Muscle layer of duodenum (tissue), 2 donors: ENCODE measurements around the gene CHD6.

Experiments
- H3K27ac ChIP-seq: one replicate; pipeline ENCODE4 v1.7.0; 2013; ENCODE audit warnings: mild to moderate bottlenecking, low read length
- H3K27me3 ChIP-seq: one replicate; pipeline ENCODE4 v1.7.0; 2013; ENCODE audit warnings: low read depth, mild to moderate bottlenecking, control low read depth, low read length
- H3K36me3 ChIP-seq, 2 donors: one replicate each; pipeline ENCODE4 v1.7.0; 2013; ENCODE audit warnings: low read length in 2 of 2, control low read depth in 1 of 2, mild to moderate bottlenecking in 1 of 2; ENCODE audit not compliant: insufficient read depth in 2 of 2, control insufficient read depth in 1 of 2
- H3K4me1 ChIP-seq, 2 donors: one replicate each; pipeline ENCODE4 v1.7.0; 2013; ENCODE audit warnings: low read length in 2 of 2, mild to moderate bottlenecking in 2 of 2, control low read depth in 1 of 2, moderate library complexity in 1 of 2; ENCODE audit not compliant: insufficient read depth in 2 of 2, control insufficient read depth in 1 of 2
- H3K4me3 ChIP-seq, 2 donors: one replicate each; pipeline ENCODE4 v1.7.0; 2013; ENCODE audit warnings: low read length in 2 of 2, low read depth in 1 of 2, mild to moderate bottlenecking in 1 of 2
- H3K9me3 ChIP-seq, 2 donors: one replicate each; pipeline ENCODE4 v1.7.0; 2013; ENCODE audit warnings: low read length in 2 of 2, control low read depth in 1 of 2, mild to moderate bottlenecking in 1 of 2; ENCODE audit not compliant: control insufficient read depth in 1 of 2
- donor health status: healthy.

Gene CHD6

DNA sequence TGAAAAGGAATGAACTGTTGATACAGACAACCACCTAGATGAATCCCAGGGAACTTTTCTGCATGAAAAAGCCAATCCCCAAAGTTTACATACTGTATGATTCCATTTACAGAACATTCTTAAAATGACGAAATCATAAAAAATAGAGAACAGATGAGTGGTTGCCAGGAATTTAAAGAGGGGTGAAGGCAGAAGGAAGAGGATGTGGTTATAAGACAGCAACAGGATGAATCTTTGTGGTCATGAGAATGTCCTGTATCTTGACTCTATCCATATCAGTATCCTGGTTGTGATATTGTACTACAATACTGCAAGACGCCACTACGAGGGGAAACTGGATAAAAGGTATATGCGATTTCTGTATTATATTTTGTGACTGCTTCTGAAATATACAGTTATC lies 181.5 kb downstream of the CHD6 start:
- H3K36me3 ChIP-seq, result peaks cover 41 to 61% of the 10 kb centered on the region in 2 donors
- H3K27me3 ChIP-seq, result no peaks in the 10 kb centered on the region
- H3K9me3 ChIP-seq, result no peaks in the 10 kb centered on the region
- H3K4me3 ChIP-seq, result no peak overlapping the region
- no peak overlapping the region for H3K27ac ChIP-seq
- no peaks in the 10 kb centered on the region for H3K4me1 ChIP-seq

DNA sequence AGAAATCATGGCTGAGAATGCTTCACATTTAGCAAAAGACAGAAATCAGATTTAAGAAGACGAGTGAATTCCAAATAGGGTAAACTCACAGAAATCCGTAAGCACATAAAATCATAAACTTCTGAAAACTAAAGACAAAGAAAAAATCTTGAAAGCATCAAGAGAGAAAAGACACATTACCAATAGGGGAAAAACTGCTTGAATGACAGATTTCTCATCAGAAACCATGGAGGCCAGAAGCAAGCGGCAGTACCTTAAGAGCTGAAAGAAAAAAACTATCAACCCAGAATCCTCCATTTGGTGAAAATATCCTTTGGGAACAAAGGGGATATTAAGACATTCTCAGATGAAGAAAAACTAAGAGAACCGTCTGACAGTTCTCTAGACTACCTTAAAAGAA lies 185.0 kb downstream of the CHD6 start:
- no peaks in the 10 kb centered on the region for H3K4me1 ChIP-seq
- no peaks in the 10 kb centered on the region for H3K27me3 ChIP-seq
- H3K36me3 ChIP-seq, result peaks cover 23 to 39% of the 10 kb centered on the region in 2 donors
- H3K27ac ChIP-seq, result no peak overlapping the region
- H3K9me3 ChIP-seq, result no peaks in the 10 kb centered on the region
- H3K4me3 ChIP-seq, result no peak overlapping the region

GRCh38 chr20:41432746-41433145 lies 185.4 kb downstream of the CHD6 start:
- peaks cover 21 to 39% of the 10 kb centered on the region in 2 donors for H3K36me3 ChIP-seq
- no peaks in the 10 kb centered on the region for H3K27me3 ChIP-seq

DNA sequence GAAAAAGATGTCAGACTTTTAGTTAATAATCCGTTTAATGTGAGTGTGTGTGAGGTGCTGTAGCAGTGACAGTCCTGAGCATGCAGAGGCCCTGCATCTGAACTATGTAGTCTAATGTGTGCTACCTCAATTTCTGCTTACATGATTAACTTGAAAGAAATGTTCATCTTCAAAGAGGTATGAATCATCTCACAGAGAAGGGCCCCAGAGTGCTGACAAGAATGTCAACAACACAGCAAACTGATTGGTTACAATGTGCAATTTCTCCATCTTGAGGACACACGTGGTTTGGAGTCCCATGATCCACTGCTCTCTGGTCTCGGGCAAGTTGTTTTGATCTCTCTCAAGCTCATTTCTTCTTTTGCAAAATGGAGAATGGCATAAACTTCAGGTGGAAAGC lies 189.9 kb downstream of the CHD6 start:
- no peaks in the 10 kb centered on the region for H3K27me3 ChIP-seq
- no peak overlapping the region for H3K4me3 ChIP-seq
- no peaks in the 10 kb centered on the region for H3K9me3 ChIP-seq
- peaks cover 0 to 17% of the 10 kb centered on the region in 2 donors for H3K4me1 ChIP-seq
- H3K27ac ChIP-seq, result no peak overlapping the region
- H3K36me3 ChIP-seq, result peaks cover 17 to 23% of the 10 kb centered on the region in 2 donors

More at GRCh38 chr20:41432746-41433145, 185.4 kb downstream of the CHD6 start:
- Histone ChIP-seq H3K4me3 (no peak overlapping the region), H3K9me3 (no peaks in the 10 kb centered on the region), H3K4me1 (no peaks in the 10 kb centered on the region), H3K27ac (no peak overlapping the region)

- peaks cover 22 to 26% of the 10 kb centered on the region in 2 donors for H3K36me3 ChIP-seq
- no peak overlapping the region for H3K27ac ChIP-seq
- no peaks in the 10 kb centered on the region for H3K27me3 ChIP-seq
- H3K4me1 ChIP-seq, result peaks cover 0 to 17% of the 10 kb centered on the region in 2 donors
- no peaks in the 10 kb centered on the region for H3K9me3 ChIP-seq
- no peak overlapping the region for H3K4me3 ChIP-seq
Observed at GRCh38 chr20:41427833-41428232, 190.3 kb downstream of the CHD6 start.

- peaks cover 28 to 32% of the 10 kb centered on the region in 2 donors for H3K36me3 ChIP-seq
- H3K4me1 ChIP-seq, result peaks cover 0 to 17% of the 10 kb centered on the region in 2 donors
- no peaks in the 10 kb centered on the region for H3K9me3 ChIP-seq
- no peak overlapping the region for H3K27ac ChIP-seq
- H3K4me3 ChIP-seq, result no peak overlapping the region
- H3K27me3 ChIP-seq, result no peaks in the 10 kb centered on the region
Observed at GRCh38 chr20:41426976-41427375, 191.2 kb downstream of the CHD6 start.

GRCh38 chr20:41426086-41426830 lies 191.9 kb downstream of the CHD6 start:
- Histone ChIP-seq H3K27ac (no peak overlapping the region), H3K4me1 (peaks cover 0 to 17% of the 10 kb centered on the region in 2 donors), H3K27me3 (no peaks in the 10 kb centered on the region), H3K4me3 (no peak overlapping the region), H3K9me3 (no peaks in the 10 kb centered on the region), H3K36me3 (peaks cover 35 to 39% of the 10 kb centered on the region in 2 donors)

DNA sequence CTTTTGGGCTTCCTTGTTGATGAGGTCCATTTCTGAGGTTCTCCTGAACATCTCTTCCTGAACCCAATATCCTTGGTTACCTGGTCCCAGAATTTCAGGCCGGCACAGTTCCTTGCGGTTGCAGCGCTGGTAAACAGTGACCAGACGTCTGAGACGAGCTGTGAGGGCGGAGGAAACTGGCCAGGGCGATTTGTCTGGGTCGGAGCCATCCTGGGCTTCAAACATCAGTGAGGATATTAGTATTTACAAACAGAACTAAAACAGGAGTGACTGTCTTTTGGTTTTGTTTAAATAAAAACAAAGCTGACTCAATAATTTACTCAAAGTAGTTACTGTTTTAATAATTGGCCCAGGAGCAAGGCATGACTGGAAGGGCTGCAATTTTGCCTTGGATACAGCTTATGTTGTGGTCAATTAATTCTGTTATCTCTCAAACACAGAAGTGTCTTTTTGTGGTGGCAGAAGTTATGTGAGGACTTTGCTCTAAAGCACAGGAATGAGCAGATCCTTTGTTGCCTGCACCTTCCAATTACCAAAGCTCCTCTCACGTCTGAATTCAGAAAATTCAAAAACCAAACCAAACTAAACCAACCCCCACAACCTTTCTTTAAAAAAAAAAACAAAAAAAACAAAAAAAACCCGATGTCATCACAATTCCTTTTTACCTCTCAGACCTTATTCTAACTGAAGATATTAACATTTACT lies 192.8 kb downstream of the CHD6 start:
- H3K27ac ChIP-seq, result no peak overlapping the region
- H3K4me1 ChIP-seq, result peaks cover 0 to 17% of the 10 kb centered on the region in 2 donors
- H3K36me3 ChIP-seq, result peaks cover 41 to 48% of the 10 kb centered on the region in 2 donors
- no peaks in the 10 kb centered on the region for H3K27me3 ChIP-seq
- no peak overlapping the region for H3K4me3 ChIP-seq
- no peaks in the 10 kb centered on the region for H3K9me3 ChIP-seq

- Histone ChIP-seq H3K9me3 (no peaks in the 10 kb centered on the region), H3K4me3 (no peak overlapping the region), H3K36me3 (peaks cover 49 to 53% of the 10 kb centered on the region in 2 donors), H3K27me3 (no peaks in the 10 kb centered on the region), H3K27ac (no peak overlapping the region), H3K4me1 (peaks cover 0 to 17% of the 10 kb centered on the region in 2 donors)
Observed at GRCh38 chr20:41424546-41424945, 193.6 kb downstream of the CHD6 start.

DNA sequence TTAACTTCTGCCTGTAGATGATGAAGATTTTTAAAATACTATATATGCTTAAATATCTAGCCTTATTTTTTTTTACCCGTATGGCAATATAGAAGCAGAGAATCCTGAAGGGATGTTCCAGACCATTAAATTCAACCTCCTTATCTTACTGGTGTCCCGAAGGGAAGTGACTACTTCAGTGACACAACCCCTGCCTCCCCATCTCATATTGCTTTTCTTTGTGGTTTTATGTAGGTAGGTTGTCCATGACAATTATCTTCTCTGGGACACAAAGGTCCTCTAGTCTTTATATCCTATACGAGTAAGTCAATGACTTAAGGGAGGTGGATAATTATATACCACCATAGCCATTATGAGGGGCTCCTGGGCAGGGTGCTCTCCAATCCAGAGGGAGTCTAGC lies 194.2 kb downstream of the CHD6 start:
- peaks cover 49 to 53% of the 10 kb centered on the region in 2 donors for H3K36me3 ChIP-seq
- H3K4me1 ChIP-seq, result peaks cover 0 to 17% of the 10 kb centered on the region in 2 donors
- H3K9me3 ChIP-seq, result no peaks in the 10 kb centered on the region
- no peaks in the 10 kb centered on the region for H3K27me3 ChIP-seq
- H3K27ac ChIP-seq, result no peak overlapping the region
- no peak overlapping the region for H3K4me3 ChIP-seq

DNA sequence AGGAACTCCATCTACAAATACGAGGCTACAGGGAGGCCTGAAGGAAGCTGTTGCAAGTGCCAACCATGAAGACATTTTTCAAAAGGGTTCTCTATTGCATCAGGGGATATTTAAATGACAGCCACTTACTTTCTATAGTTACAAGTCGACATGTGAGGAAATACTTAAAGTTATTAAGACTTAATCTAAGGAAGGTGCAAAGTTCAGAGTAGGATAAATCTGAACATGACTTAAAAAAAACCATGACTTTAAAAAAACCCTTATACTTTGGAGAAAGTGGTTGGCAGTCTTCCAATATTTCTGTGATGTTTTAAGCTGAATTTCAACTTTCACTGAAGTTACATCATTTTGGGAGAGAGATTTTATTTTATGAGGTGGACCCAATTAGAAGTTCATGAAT lies 195.2 kb downstream of the CHD6 start:
- Histone ChIP-seq H3K27me3 (no peaks in the 10 kb centered on the region), H3K36me3 (peaks cover 50 to 51% of the 10 kb centered on the region in 2 donors), H3K4me3 (no peak overlapping the region), H3K9me3 (no peaks in the 10 kb centered on the region), H3K27ac (no peak overlapping the region), H3K4me1 (peaks cover 0 to 17% of the 10 kb centered on the region in 2 donors)
